GM23248 (cell line): ENCODE measurements around the gene APOE.

Experiments
- EZH2 ChIP-seq: fragments of 200-600 bp; sonication (generic); IDR thresholded peaks from 2 replicates; pipeline ENCODE4 v1.6.1; 2018; ENCODE audit warnings: antibody characterized with exemption, mild to moderate bottlenecking; ENCODE audit not compliant: insufficient read depth, poor library complexity, severe bottlenecking
- EZH2phosphoT487 ChIP-seq: fragments of 200-600 bp; sonication (generic); IDR thresholded peaks from 2 replicates; pipeline ENCODE4 v1.6.1; 2018; ENCODE audit warnings: antibody characterized with exemption, moderate library complexity, mild to moderate bottlenecking, low read depth; ENCODE audit not compliant: insufficient read depth

- TF ChIP-seq EZH2, result no peak
- no peak for TF ChIP-seq EZH2phosphoT487
These were observed 10.7 kb upstream of the APOE start for GRCh38 chr19:44894946-44895345.
